Endothelial cell (in vitro differentiated cells): ENCODE results near the gene ZSWIM5. TPM values are rescaled to one million over a fixed set of nuclear protein-coding genes. Genes with fewer than 3 reads are reported as not detected.
"Not testable (repeated sequence)": the region's sequence is repeated elsewhere in the genome, so short reads cannot be mapped to it uniquely, and the experiment has no call there.

Experiments
- DNase-seq: peaks from one replicate; pipeline ENCODE4 v3.0.0; 2021; ENCODE audit warnings: low spot score
- H3K27ac Mint-ChIP-seq: one replicate; pipeline ENCODE4 v1.8.0; 2021; ENCODE audit warnings: mixed read lengths, inconsistent platforms; ENCODE audit not compliant: unreplicated experiment
- H3K27me3 Mint-ChIP-seq: one replicate; pipeline ENCODE4 v1.8.0; 2021; ENCODE audit warnings: mild to moderate bottlenecking, moderate library complexity, mixed read lengths, inconsistent platforms; ENCODE audit not compliant: unreplicated experiment
- H3K36me3 Mint-ChIP-seq: one replicate; pipeline ENCODE4 v1.8.0; 2021; ENCODE audit warnings: mild to moderate bottlenecking, low read depth, mixed read lengths, inconsistent platforms; ENCODE audit not compliant: unreplicated experiment
- H3K4me1 Mint-ChIP-seq: one replicate; pipeline ENCODE4 v1.8.0; 2021; ENCODE audit warnings: mild to moderate bottlenecking, mixed read lengths, inconsistent platforms; ENCODE audit not compliant: unreplicated experiment
- H3K4me3 Mint-ChIP-seq: one replicate; pipeline ENCODE4 v1.8.0; 2021; ENCODE audit warnings: mild to moderate bottlenecking, mixed read lengths, inconsistent platforms; ENCODE audit not compliant: unreplicated experiment
- H3K9me3 Mint-ChIP-seq: one replicate; pipeline ENCODE4 v1.8.0; 2021; ENCODE audit warnings: mixed read lengths, inconsistent platforms; ENCODE audit not compliant: unreplicated experiment
- CTCF ChIP-seq: fragments of 200-600 bp; sonication (generic); IDR thresholded peaks from one replicate; pipeline ENCODE4 v1.5.0; 2021; ENCODE audit warnings: antibody characterized with exemption; ENCODE audit not compliant: unreplicated experiment
- total RNA-seq: library from RNA; stranded (reverse); fragmentation: NEBNext Ultra II Directional; extraction: Animal tissue kit (Norgen Biotek cat#: 25700); gene quantifications from one replicate; pipeline ENCODE4 v1.2.1, GENCODE V29; 2021; ENCODE audit not compliant: unreplicated experiment

ZSWIM5 gene
- total RNA-seq, 1 donor from 2014 or later: 6.6 TPM

- Mint-ChIP-seq H3K4me1 (no peaks in the 10 kb centered on the region), H3K4me3 (no peak overlapping the region), H3K36me3 (peaks cover 17% of the 10 kb centered on the region), H3K9me3 (no peaks in the 10 kb centered on the region), H3K27me3 (peaks cover 2% of the 10 kb centered on the region), H3K27ac (no peak overlapping the region)
- no peak for TF ChIP-seq CTCF
- DNase-seq: no peak
These were observed 102.9 kb downstream of the ZSWIM5 start for GRCh38 chr1:45103534-45103933.

GRCh38 chr1:45101947-45102346 is 104.5 kb downstream of the ZSWIM5 start:
- no peak for TF ChIP-seq CTCF
- H3K27ac Mint-ChIP-seq: no peak overlapping the region
- DNase-seq: no peak
- peaks cover 2% of the 10 kb centered on the region for H3K27me3 Mint-ChIP-seq
- no peak overlapping the region for H3K4me3 Mint-ChIP-seq
- no peaks in the 10 kb centered on the region for H3K9me3 Mint-ChIP-seq
- H3K4me1 Mint-ChIP-seq: no peaks in the 10 kb centered on the region
- peaks cover 8% of the 10 kb centered on the region for H3K36me3 Mint-ChIP-seq

- not testable (repeated sequence) for H3K4me3 Mint-ChIP-seq, DNase-seq, H3K9me3 Mint-ChIP-seq, H3K27me3 Mint-ChIP-seq, H3K27ac Mint-ChIP-seq, H3K36me3 Mint-ChIP-seq, H3K4me1 Mint-ChIP-seq
These were observed 104.9 kb downstream of the ZSWIM5 start for GRCh38 chr1:45101528-45101927.

GRCh38 chr1:45097944-45098343 is 108.5 kb downstream of the ZSWIM5 start:
- no peak for TF ChIP-seq CTCF
- Mint-ChIP-seq H3K4me1 (no peaks in the 10 kb centered on the region), H3K36me3 (no peaks in the 10 kb centered on the region), H3K4me3 (no peak overlapping the region), H3K27me3 (peaks cover 2% of the 10 kb centered on the region), H3K27ac (no peak overlapping the region), H3K9me3 (no peaks in the 10 kb centered on the region)
- no peak for DNase-seq

GRCh38 chr1:45097079-45097478 is 109.3 kb downstream of the ZSWIM5 start:
- Mint-ChIP-seq H3K27me3 (peaks cover 2% of the 10 kb centered on the region), H3K4me3 (no peak overlapping the region), H3K36me3 (no peaks in the 10 kb centered on the region), H3K4me1 (no peaks in the 10 kb centered on the region), H3K27ac (no peak overlapping the region), H3K9me3 (no peaks in the 10 kb centered on the region)
- DNase-seq: no peak
- TF ChIP-seq CTCF: no peak

GRCh38 chr1:45095450-45095849 is 111.0 kb downstream of the ZSWIM5 start:
- Mint-ChIP-seq H3K4me3 (no peak overlapping the region), H3K4me1 (no peaks in the 10 kb centered on the region), H3K9me3 (no peaks in the 10 kb centered on the region), H3K27me3 (no peaks in the 10 kb centered on the region), H3K27ac (no peak overlapping the region), H3K36me3 (no peaks in the 10 kb centered on the region)
- no peak for TF ChIP-seq CTCF
- no peak for DNase-seq

- not testable (repeated sequence) for H3K4me1 Mint-ChIP-seq, H3K27ac Mint-ChIP-seq, H3K4me3 Mint-ChIP-seq, DNase-seq, H3K27me3 Mint-ChIP-seq, H3K9me3 Mint-ChIP-seq, H3K36me3 Mint-ChIP-seq
These were observed 112.0 kb downstream of the ZSWIM5 start for GRCh38 chr1:45094371-45094770.
